MM.1S (cell line): ENCODE measurements around the gene PRKAR1B.

Experiments used
- EZH2 ChIP-seq: fragments of 300-600 bp; sonication (generic); optimal IDR thresholded peaks from 2 replicates; pipeline ENCODE3; 2017; ENCODE audit warnings: low read depth, mild to moderate bottlenecking, antibody characterized with exemption, low read length, mixed read lengths
- EZH2phosphoT487 ChIP-seq: fragments of 300-600 bp; sonication (generic); IDR thresholded peaks from 2 replicates; pipeline ENCODE4 v1.6.1; 2018; ENCODE audit warnings: antibody characterized with exemption, low read length
- TF ChIP-seq, protein P1 (sequence below): fragments of 300-600 bp; sonication (generic); IDR thresholded peaks from 2 replicates; pipeline ENCODE4 v1.5.1; 2016; ENCODE audit warnings: antibody characterized with exemption, low read length, mixed read lengths

- TF ChIP-seq EZH2 (no peak), EZH2phosphoT487 (no peak)
- TF ChIP-seq, protein P1, sequence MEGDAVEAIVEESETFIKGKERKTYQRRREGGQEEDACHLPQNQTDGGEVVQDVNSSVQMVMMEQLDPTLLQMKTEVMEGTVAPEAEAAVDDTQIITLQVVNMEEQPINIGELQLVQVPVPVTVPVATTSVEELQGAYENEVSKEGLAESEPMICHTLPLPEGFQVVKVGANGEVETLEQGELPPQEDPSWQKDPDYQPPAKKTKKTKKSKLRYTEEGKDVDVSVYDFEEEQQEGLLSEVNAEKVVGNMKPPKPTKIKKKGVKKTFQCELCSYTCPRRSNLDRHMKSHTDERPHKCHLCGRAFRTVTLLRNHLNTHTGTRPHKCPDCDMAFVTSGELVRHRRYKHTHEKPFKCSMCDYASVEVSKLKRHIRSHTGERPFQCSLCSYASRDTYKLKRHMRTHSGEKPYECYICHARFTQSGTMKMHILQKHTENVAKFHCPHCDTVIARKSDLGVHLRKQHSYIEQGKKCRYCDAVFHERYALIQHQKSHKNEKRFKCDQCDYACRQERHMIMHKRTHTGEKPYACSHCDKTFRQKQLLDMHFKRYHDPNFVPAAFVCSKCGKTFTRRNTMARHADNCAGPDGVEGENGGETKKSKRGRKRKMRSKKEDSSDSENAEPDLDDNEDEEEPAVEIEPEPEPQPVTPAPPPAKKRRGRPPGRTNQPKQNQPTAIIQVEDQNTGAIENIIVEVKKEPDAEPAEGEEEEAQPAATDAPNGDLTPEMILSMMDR: no peak
Measured at GRCh38 chr7:684416-684815, 42.7 kb downstream of the PRKAR1B start.
